ENCODE measurements around the gene TMEM61. TPM values are rescaled to one million over a fixed set of nuclear protein-coding genes. Genes with fewer than 3 reads are reported as not detected.

Gene TMEM61
- total RNA-seq, 2 donors from 2014 or later, result 2.0 to 3.6 TPM

GRCh38 chr1:55005351-55006140 lies 25.1 kb downstream of the TMEM61 start:
- Histone ChIP-seq H3K4me1 (no peaks in the 10 kb centered on the region), H3K27ac (no peak overlapping the region), H3K9me3 (no peaks in the 10 kb centered on the region), H3K36me3 (replicated peaks in 1 of 2; ENCODE audit: insufficient read depth in 1 of 2, low read depth in 2 of 2) (no peaks in the 10 kb centered on the region), H3K27me3 (no peaks in the 10 kb centered on the region), H3K4me3 (no peak overlapping the region)
- DNase-seq (no peak), ATAC-seq (no peak)
- intact Hi-C loops (cut with DNase I), result no loop called here
- TF ChIP-seq CTCF (IDR thresholded peaks at IDR 0.05), result no peak
- no peak for TF ChIP-seq POLR2A (IDR thresholded peaks at IDR 0.05)
- WGBS, 2 donors, result 75 to 77% methylated on average over 6 to 10 of the region's 10 CpGs

- intact Hi-C loops (cut with DNase I), result no loop called here
- Histone ChIP-seq H3K4me1 (no peaks in the 10 kb centered on the region), H3K36me3 (replicated peaks in 1 of 2; ENCODE audit: insufficient read depth in 1 of 2, low read depth in 2 of 2) (no peaks in the 10 kb centered on the region), H3K4me3 (no peak overlapping the region), H3K27ac (no peak overlapping the region), H3K9me3 (no peaks in the 10 kb centered on the region), H3K27me3 (no peaks in the 10 kb centered on the region)
- ATAC-seq (no peak), DNase-seq (no peak)
- TF ChIP-seq CTCF (IDR thresholded peaks at IDR 0.05) (no peak), POLR2A (IDR thresholded peaks at IDR 0.05) (no peak)
- 80 to 82% methylated on average over 9 to 12 of the region's 12 CpGs for WGBS, 2 donors
Observed at GRCh38 chr1:55006931-55007330, 26.5 kb downstream of the TMEM61 start.

- no peak for DNase-seq
- TF ChIP-seq CTCF (IDR thresholded peaks at IDR 0.05) (no peak), POLR2A (IDR thresholded peaks at IDR 0.05) (no peak)
- H3K4me3 ChIP-seq, result no peak overlapping the region
- no peaks in the 10 kb centered on the region for H3K36me3 ChIP-seq (replicated peaks in 1 of 2; ENCODE audit: insufficient read depth in 1 of 2, low read depth in 2 of 2)
- no peaks in the 10 kb centered on the region for H3K9me3 ChIP-seq
- no peak for ATAC-seq
- no peak overlapping the region for H3K27ac ChIP-seq
- intact Hi-C loops (cut with DNase I), result no loop called here
- no peaks in the 10 kb centered on the region for H3K4me1 ChIP-seq
- 64 to 69% methylated on average over 3 of the region's 3 CpGs for WGBS, 2 donors
- H3K27me3 ChIP-seq, result no peaks in the 10 kb centered on the region
Observed at GRCh38 chr1:55007625-55008024, 27.2 kb downstream of the TMEM61 start.

GRCh38 chr1:55010194-55010886 lies 29.9 kb downstream of the TMEM61 start:
- Histone ChIP-seq H3K27me3 (no peaks in the 10 kb centered on the region), H3K4me3 (no peak overlapping the region), H3K9me3 (no peaks in the 10 kb centered on the region), H3K27ac (no peak overlapping the region), H3K36me3 (replicated peaks in 1 of 2; ENCODE audit: insufficient read depth in 1 of 2, low read depth in 2 of 2) (no peaks in the 10 kb centered on the region), H3K4me1 (no peaks in the 10 kb centered on the region)
- no peak for ATAC-seq
- 84% methylated on average over 6 to 9 of the region's 9 CpGs for WGBS, 2 donors
- DNase-seq, result no peak
- intact Hi-C loops (cut with DNase I), result no loop called here
- TF ChIP-seq POLR2A (IDR thresholded peaks at IDR 0.05), result no peak
- TF ChIP-seq CTCF (IDR thresholded peaks at IDR 0.05), result no peak
